ENCODE data around the gene NES.

DNA sequence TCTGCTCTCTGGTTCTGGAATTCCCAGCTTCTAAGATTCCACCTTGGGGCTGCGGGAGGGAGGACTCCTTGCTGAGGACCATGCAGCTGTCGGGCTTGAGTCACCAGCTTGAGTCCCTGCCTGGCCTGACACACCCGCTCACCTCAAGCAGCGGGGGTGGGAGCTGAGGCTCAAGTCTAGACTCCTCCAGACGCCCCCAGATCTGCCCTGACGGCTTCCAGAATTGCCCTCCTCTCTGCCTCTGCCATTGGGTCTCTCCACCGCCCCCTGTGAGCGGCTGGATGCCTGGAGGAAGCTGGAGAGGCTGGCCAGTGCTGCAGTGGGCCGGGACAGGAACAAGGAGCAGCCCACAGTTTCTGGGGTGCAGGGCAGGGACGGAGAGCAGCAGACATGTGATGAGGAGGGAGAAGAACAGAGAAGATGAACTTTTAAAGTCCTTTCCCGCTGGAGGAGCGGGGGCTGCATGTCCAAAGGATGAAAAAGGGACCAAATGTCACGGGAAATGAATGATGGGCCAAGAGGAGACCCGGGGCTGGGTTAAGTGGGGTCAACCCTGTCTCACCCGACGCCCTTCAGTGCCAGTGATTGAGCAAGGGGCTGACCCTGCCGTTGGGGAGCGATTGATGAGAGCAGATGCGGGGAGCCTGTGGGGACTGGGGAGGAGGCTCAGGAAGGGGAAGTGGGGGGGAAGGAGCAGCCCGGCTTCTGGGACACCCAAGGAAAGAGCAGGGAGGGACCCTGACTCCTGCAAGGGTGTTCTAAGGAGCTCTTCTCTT lies 14.6 kb upstream of the NES start:
- TF ChIP-seq CTCF (IDR thresholded peaks at IDR 0.05) (no peak), YY1 (IDR thresholded peaks at IDR 0.05; ENCODE audit: low read depth) (no peak), IRF3 (IDR thresholded peaks at IDR 0.05; ENCODE audit: low read depth, low read length) (no peak), POLR2AphosphoS5 (IDR thresholded peaks at IDR 0.05; ENCODE audit: low read depth, low read length) (no peak), MEF2A (IDR thresholded peaks at IDR 0.05; ENCODE audit: borderline replicate concordance, low read depth) (no peak), EP300 (IDR thresholded peaks at IDR 0.05; ENCODE audit: borderline replicate concordance in 1 of 2, low read depth in 1 of 2, low read length in 1 of 2) (no peak)
- TF ChIP-seq, protein P1, sequence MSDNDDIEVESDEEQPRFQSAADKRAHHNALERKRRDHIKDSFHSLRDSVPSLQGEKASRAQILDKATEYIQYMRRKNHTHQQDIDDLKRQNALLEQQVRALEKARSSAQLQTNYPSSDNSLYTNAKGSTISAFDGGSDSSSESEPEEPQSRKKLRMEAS (IDR thresholded peaks at IDR 0.05; ENCODE audit: low read depth): no peak
- TF ChIP-seq, protein P2, sequence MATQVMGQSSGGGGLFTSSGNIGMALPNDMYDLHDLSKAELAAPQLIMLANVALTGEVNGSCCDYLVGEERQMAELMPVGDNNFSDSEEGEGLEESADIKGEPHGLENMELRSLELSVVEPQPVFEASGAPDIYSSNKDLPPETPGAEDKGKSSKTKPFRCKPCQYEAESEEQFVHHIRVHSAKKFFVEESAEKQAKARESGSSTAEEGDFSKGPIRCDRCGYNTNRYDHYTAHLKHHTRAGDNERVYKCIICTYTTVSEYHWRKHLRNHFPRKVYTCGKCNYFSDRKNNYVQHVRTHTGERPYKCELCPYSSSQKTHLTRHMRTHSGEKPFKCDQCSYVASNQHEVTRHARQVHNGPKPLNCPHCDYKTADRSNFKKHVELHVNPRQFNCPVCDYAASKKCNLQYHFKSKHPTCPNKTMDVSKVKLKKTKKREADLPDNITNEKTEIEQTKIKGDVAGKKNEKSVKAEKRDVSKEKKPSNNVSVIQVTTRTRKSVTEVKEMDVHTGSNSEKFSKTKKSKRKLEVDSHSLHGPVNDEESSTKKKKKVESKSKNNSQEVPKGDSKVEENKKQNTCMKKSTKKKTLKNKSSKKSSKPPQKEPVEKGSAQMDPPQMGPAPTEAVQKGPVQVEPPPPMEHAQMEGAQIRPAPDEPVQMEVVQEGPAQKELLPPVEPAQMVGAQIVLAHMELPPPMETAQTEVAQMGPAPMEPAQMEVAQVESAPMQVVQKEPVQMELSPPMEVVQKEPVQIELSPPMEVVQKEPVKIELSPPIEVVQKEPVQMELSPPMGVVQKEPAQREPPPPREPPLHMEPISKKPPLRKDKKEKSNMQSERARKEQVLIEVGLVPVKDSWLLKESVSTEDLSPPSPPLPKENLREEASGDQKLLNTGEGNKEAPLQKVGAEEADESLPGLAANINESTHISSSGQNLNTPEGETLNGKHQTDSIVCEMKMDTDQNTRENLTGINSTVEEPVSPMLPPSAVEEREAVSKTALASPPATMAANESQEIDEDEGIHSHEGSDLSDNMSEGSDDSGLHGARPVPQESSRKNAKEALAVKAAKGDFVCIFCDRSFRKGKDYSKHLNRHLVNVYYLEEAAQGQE (IDR thresholded peaks at IDR 0.05; ENCODE audit: low read depth, low read length): no peak

All from SK-N-SH (cell line).